ENCODE measurements around the gene COL21A1.

Gene COL21A1

GRCh38 chr6:56176741-56177140 is 70.6 kb downstream of the COL21A1 start:
- no peak for DNase-seq

- no peak for DNase-seq
Observed at GRCh38 chr6:56173228-56173627, 74.2 kb downstream of the COL21A1 start.

GRCh38 chr6:56172144-56172543 is 75.2 kb downstream of the COL21A1 start:
- no peak for DNase-seq

- DNase-seq, result no peak
Observed at GRCh38 chr6:56169366-56169765, 78.0 kb downstream of the COL21A1 start.

DNA sequence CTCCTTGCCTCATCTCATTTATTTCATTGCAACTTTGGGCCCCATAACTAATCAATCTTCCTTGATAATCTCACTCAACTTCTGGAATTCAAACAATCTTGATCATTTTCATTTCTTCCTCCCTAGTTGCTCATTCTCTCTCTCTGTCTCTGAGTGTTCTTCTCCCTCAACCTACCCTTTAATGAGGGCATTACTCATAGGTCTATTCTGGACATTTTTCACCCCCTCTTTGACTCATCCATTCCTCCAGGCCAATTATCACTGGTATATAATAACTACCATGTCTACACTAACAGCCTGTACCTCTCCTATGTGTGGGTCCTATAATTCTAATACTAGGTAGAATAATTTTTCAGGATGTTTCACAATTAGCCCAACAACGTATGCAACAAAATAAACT is 78.8 kb downstream of the COL21A1 start:
- no peak for DNase-seq

DNA sequence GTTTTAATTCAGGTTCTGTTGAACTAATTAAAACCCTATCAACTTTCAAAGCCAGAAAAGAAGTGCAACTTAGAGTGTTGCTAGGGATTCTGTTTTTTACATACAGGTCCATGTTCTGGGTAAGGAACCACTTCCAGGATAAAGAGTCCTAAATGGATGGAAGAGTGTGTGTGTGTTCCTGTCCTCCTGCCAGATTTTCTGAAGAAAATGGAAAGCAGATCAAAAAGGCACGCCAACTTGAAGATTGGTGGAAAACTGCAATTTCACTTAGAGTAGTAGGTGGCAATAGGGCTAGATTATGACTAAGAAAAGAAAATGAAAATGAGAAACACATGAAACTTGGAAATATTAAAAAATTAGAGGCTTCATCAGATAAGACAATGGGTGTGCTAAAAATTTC is 85.3 kb downstream of the COL21A1 start:
- no peak for DNase-seq

GRCh38 chr6:56160489-56160888 is 86.9 kb downstream of the COL21A1 start:
- no peak for DNase-seq

DNA sequence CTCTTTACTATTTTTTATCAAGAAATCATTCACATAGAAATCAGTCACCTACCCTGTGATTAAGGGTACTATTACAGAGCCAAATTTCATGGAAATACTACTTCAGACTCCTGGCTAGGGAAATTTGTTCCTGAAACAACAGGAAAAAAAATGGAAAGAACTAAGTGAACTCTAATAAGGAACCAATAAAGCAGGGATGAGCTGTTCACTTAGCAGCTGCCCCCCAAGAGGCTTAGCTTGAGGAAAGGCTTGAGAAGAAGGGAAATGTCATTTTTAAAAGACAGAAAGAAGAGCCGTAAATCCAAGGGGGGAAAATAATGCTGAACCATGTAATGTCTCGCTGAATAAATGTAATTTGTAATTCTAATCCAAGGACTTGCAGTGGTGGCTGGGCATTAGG is 88.8 kb downstream of the COL21A1 start:
- no peak for DNase-seq

DNA sequence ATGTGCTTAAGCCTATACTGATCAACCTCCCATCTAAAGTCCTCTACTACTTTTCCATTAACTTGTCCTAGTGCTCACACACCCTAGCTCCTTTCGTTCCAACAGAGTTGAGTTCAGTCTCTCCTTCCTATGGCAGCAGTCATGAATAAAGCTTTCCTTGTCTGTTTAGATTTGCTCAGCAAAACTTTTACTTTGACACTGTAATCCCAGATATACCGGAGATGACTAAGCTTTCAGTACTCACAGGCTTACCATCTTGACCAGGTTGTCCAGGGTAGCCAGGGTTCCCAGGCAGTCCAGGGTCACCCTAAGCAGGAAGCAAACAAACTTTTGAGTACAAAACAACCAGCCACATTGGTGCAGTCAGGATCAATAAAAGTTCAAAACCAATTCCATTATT is 90.7 kb downstream of the COL21A1 start:
- DNase-seq, result no peak

DNA sequence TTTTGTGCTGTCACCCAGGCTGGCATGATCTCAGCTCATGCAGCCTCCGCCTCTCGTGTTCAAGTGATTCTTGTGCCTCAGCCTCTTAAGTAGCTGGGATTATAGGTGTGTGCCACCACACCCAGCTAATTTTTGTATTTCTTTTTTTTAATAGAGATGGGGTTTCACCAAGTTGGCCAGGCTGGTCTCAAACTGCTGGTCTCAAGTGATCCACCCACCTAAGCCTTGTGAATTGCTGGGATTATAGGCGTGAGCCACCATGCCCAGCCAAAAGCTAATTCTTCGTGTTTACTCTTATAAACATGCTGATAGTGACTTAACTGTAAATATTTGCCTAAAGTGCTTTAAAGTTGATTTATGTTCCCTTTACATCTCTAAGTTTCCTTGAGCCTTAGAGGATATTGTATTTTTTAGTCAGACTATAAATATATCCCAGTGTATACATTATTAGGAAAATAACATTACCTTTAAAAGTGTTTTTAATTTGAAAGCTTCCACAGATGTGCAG is 91.7 kb downstream of the COL21A1 start:
- no peak for DNase-seq

DNA sequence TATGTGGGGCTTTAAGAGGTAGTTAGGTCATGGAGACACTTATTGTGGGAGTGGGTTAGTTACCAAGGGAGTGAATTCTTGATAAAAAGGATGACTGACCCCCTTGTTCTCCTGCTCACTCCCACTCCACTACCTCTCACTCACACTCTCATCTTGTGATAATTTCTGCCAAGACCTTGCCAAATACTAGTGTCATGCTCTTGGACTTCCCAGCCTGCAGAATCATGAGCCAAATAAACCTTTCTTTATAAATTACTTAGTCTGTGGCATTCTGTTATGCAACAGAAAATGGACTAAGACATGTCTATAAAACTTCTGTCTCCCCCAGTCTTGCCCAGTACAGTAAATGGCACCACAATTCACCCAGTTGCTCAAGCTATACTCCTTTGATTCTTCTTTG is 93.3 kb downstream of the COL21A1 start:
- DNase-seq, result no peak

DNA sequence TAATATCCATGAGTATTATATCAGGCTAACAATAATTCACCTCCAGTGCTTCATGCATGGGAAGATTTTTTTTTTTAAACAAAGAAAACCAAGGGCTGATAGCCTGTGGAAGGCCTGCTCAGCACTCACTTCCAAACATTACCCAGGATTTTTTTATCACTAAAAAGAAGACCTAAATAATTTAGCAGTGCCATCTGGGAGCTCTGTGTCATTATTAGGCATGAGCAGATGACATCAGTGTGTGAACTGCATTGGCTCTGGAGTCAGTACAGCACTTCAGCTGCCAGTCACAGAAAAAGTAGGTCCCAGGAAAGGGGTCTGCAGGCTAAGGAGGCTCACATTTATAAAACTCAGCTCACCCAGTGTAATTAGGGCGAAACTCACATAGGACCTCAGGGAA is 94.8 kb downstream of the COL21A1 start:
- no peak for DNase-seq

DNA sequence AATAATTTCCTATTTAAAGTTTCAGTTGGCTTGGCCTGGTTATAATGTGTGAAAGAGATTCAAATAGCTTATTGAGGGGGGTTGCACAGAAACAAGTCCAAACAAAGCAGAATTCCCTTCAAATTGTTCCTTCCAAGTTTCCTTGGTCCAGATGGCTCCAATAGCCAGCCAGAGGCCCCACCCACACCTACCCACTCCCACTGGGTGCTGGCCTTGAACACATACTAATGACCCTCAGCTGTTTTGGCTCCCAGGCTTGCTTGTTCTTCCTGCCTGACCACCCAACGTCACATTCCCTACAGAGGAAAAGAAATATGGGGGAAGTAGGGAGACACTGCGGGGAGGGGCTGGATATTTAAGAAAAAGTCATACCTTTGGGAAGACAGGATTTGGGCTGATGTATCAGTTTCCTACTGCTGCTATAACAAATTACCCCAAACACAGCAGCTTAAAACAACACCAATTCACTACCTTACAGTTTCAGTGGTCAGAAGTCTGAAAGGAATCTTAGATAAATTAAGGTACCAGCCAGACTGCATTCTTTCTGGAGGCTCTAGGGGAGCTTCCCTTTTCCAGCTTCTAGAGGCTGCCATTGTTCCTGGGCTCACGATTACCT is 95.7 kb downstream of the COL21A1 start:
- no peak for DNase-seq

DNA sequence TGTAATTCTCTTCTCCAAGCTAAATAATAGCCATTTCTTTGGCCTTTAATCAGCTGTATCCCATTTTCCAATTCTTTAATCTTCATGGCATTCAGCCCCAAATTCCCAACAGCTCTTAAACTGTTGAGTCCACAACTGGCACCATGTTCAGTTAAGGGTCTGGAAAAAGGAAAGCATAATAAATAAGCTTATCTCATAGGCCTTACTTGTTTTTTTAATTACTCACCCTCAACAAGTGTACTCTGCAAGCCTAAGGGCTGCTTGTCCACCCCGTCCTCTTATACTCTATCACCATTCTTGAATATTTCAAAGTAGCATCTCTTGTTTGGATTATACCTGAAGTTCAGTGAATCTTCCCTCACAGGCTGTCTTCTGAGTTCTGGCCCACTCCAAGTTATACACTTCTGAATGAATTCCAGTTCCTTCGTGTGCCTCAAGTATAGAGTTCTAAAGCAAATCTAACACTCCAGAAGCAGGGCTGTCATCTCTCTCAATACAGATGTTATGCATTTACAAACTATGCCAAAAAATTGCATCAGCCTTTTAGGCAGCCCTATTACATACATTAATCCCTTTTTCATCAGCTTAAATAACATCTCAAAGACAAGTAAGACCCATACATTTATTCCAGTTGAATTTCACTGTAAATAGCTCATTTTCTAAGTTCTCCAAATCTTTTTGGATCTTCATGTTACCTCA is 98.7 kb downstream of the COL21A1 start:
- no peak for DNase-seq

- DNase-seq, result no peak
Observed at GRCh38 chr6:56147766-56148165, 99.6 kb downstream of the COL21A1 start.

GRCh38 chr6:56146086-56146485 is 101.3 kb downstream of the COL21A1 start:
- DNase-seq, result no peak

DNA sequence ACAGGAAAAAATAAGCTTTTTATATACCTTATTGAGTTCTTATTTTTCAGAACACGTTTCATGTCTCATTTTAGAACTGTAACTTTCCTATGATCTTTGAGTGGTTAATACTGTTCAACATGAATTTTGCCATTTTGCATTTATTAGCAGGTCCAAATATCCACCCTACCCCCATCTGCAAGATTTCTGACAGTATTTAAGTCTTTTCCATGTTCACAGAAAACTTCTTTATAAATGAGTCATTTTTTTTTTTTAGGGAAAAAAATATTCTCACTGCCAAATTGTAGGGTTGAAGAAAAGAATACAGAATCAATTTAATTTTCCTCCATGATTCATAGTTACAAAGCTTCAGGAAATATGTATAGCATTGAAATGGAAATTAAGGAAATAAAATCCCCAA is 101.8 kb downstream of the COL21A1 start:
- no peak for DNase-seq

DNA sequence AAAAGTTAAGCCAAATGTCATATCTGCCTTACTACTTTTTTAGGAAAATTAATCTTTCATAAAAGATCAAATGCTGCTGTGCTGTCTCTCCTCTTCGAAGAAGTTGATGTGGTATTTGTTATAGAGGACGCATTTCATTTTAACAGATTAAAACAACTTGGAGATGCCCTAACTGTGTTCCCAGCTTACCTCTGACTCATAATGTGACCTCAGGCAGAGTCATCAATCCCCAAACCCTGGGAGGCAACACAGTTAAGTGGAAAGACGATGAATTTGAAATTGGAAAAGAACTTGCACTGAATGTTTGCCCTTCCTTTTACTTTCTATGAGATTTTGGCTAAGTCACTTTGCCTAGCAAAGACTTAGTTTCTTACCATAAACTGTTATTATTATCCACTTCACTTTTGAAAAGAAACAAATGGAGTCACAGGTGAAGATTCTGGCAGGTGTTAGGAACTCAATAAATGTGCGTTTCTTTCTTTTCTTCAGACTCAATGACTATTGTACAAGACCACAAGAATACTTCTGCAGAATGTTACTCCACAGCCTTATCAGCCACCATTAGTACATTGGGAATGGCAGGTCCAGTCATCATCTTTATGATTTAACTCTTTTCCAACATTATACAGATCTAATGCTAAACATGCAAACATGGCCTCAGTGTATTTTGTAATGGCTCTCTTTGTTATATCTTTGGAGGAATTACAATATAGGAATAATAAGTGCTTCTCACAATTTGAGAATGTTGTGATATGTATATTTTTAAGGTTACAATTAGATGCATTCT is 102.6 kb downstream of the COL21A1 start:
- no peak for DNase-seq

- no peak for DNase-seq
Observed at GRCh38 chr6:56143796-56144195, 103.6 kb downstream of the COL21A1 start.

DNA sequence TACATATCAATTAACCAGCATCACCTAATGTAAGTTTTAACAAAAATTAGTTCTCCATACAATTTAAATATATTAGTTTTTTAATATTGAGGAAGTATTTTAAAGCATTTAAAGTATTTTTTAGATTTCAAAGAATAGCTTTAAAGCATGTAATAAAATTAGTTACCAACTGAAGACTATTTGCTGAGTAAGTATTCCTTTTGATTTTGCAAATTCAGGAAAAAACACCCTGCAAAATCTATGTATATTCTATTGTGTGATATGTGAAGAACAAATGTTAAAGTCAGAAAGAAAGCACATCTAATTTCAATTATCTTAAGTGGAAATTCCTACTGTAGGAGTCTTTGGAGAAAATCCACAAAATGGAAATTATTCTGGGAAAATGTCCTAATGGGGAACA is 107.3 kb downstream of the COL21A1 start:
- DNase-seq, result no peak

GRCh38 chr6:56115715-56116114 is 131.7 kb downstream of the COL21A1 start:
- DNase-seq, result no peak

GRCh38 chr6:56109149-56109548 is 138.2 kb downstream of the COL21A1 start:
- DNase-seq, result no peak

DNA sequence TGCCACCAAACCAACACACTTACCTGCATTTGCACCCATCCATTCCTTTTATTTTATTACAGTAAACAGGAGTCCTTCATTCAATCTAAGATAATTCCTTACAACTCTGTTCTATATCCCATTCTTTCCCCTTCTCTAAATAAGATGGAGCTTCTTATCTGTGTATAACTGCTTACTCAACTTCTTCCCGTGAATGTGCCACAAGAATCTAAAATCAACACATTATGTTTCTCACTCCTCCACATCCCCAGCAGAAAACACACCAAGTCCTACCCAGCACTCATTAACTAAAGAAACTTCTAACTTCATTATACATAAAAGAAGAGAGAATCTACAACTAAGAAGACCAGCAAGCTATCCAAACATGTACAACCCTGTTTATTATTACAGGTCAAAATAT is 141.1 kb downstream of the COL21A1 start:
- no peak for DNase-seq

GRCh38 chr6:56104591-56104990 is 142.8 kb downstream of the COL21A1 start:
- DNase-seq, result no peak

All from CD4-positive, alpha-beta T cell treated with Interleukin-17A for 4 hours (primary cell).